ENCODE measurements around the gene THSD7B.

The THSD7B gene

GRCh38 chr2:137670111-137670510 lies 904.8 kb downstream of the THSD7B start:
- Histone ChIP-seq H3K14ac (ENCODE audit: low read length) (no peak overlapping the region), H2BK120ac (ENCODE audit: insufficient read depth, low read length, poor library complexity) (no peak overlapping the region), H2AFZ (ENCODE audit: insufficient read depth, low read length, poor library complexity) (no peak overlapping the region), H3K18ac (ENCODE audit: low read length) (no peak overlapping the region), H3K4me1 (ENCODE audit: control insufficient read depth in 1 of 2, insufficient read depth in 2 of 2, low read length in 2 of 2) (no peaks in the 10 kb centered on the region), H3K9ac (ENCODE audit: low read length) (no peak overlapping the region), H3K4ac (ENCODE audit: low read depth, low read length) (no peak overlapping the region), H3K79me2 (ENCODE audit: control insufficient read depth, insufficient read depth, low read length, poor library complexity) (no peaks in the 10 kb centered on the region), H3K27me3 (ENCODE audit: insufficient read depth, low read length) (no peaks in the 10 kb centered on the region), H2BK12ac (ENCODE audit: low read length) (no peak overlapping the region), H3K4me2 (ENCODE audit: low read length) (no peak overlapping the region), H4K12ac (ENCODE audit: low read depth, low read length) (no peak overlapping the region), H3K23ac (ENCODE audit: low read length) (no peak overlapping the region), H3K27ac (ENCODE audit: low read depth, low read length) (no peak overlapping the region), H2BK5ac (ENCODE audit: low read depth, low read length, poor library complexity) (no peak overlapping the region), H4K91ac (ENCODE audit: low read depth, low read length) (no peak overlapping the region), H2AK5ac (ENCODE audit: low read length) (no peak overlapping the region), H3K36me3 (ENCODE audit: control insufficient read depth in 1 of 2, insufficient read depth in 2 of 2, low read length in 2 of 2) (no peaks in the 10 kb centered on the region), H3K79me1 (ENCODE audit: low read length) (no peaks in the 10 kb centered on the region), H4K8ac (ENCODE audit: low read depth, low read length) (no peak overlapping the region), H3K9me3 (ENCODE audit: insufficient read depth, low read depth, low read length) (no peaks in the 10 kb centered on the region), H3K4me3 (ENCODE audit: low read depth, low read length) (no peak overlapping the region)
- DNase-seq: no peak
- no CpG with 5 or more reads among the region's 3 CpGs for WGBS (ENCODE audit: extremely low coverage, insufficient coverage, insufficient read length)

DNA sequence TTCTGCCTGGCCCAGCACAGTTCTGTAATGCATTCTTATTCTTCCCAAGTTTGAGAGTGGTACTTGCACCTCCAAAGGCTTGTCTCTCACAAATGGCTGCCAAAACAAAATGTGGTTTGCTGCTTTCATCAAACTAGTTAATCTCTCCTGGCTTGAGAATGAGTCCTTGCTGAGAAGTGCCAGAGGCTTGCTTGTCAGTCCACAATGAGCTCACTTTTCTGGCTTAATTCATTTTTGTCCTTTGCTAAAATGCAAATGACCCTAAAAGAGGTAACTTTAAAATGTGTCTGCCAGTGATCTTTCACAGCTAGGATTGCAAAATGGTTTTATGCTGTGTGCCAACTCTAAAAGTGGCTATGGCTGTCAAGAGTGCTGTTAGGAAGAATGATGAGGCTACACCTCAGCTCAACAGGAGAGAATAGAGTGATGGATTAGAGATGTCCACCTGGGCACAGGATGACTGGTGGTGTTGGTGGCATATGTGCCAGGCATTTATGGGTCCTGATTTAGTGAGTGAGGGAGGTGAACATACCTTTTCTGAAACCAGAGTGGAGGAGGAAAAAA lies 907.7 kb downstream of the THSD7B start:
- Histone ChIP-seq H3K4me3 (ENCODE audit: low read depth, low read length) (no peak overlapping the region), H3K79me2 (ENCODE audit: control insufficient read depth, insufficient read depth, low read length, poor library complexity) (no peaks in the 10 kb centered on the region)

GRCh38 chr2:137674991-137675390 lies 909.6 kb downstream of the THSD7B start:
- H3K27ac ChIP-seq (ENCODE audit: low read depth, low read length): no peak overlapping the region
- H3K4me3 ChIP-seq (ENCODE audit: low read depth, low read length): no peak overlapping the region
- no peaks in the 10 kb centered on the region for H3K79me2 ChIP-seq (ENCODE audit: control insufficient read depth, insufficient read depth, low read length, poor library complexity)
- H3K79me1 ChIP-seq (ENCODE audit: low read length): no peaks in the 10 kb centered on the region
- no peak overlapping the region for H4K8ac ChIP-seq (ENCODE audit: low read depth, low read length)
- H3K27me3 ChIP-seq (ENCODE audit: insufficient read depth, low read length): no peaks in the 10 kb centered on the region
- H3K23ac ChIP-seq (ENCODE audit: low read length): no peak overlapping the region
- H3K9me3 ChIP-seq (ENCODE audit: insufficient read depth, low read depth, low read length): no peaks in the 10 kb centered on the region
- H3K4me2 ChIP-seq (ENCODE audit: low read length): no peak overlapping the region
- no peak overlapping the region for H3K14ac ChIP-seq (ENCODE audit: low read length)
- no peak overlapping the region for H4K12ac ChIP-seq (ENCODE audit: low read depth, low read length)
- no peak overlapping the region for H2BK120ac ChIP-seq (ENCODE audit: insufficient read depth, low read length, poor library complexity)
- H2AK5ac ChIP-seq (ENCODE audit: low read length): no peak overlapping the region
- H3K4me1 ChIP-seq (ENCODE audit: control insufficient read depth in 1 of 2, insufficient read depth in 2 of 2, low read length in 2 of 2): no peaks in the 10 kb centered on the region
- no peak overlapping the region for H2BK5ac ChIP-seq (ENCODE audit: low read depth, low read length, poor library complexity)
- no peak overlapping the region for H2BK12ac ChIP-seq (ENCODE audit: low read length)
- H3K36me3 ChIP-seq (ENCODE audit: control insufficient read depth in 1 of 2, insufficient read depth in 2 of 2, low read length in 2 of 2): no peaks in the 10 kb centered on the region
- no peak overlapping the region for H4K91ac ChIP-seq (ENCODE audit: low read depth, low read length)
- no CpG with 5 or more reads among the region's 2 CpGs for WGBS (ENCODE audit: extremely low coverage, insufficient coverage, insufficient read length)
- no peak overlapping the region for H3K4ac ChIP-seq (ENCODE audit: low read depth, low read length)
- no peak overlapping the region for H3K9ac ChIP-seq (ENCODE audit: low read length)
- no peak overlapping the region for H3K18ac ChIP-seq (ENCODE audit: low read length)
- H2AFZ ChIP-seq (ENCODE audit: insufficient read depth, low read length, poor library complexity): no peak overlapping the region
- no peak for DNase-seq

More for the DNA sequence above, 907.7 kb downstream of the THSD7B start:
- H2BK12ac ChIP-seq (ENCODE audit: low read length): no peak overlapping the region
- H4K91ac ChIP-seq (ENCODE audit: low read depth, low read length): no peak overlapping the region
- DNase-seq: no peak
- H4K12ac ChIP-seq (ENCODE audit: low read depth, low read length): no peak overlapping the region
- H3K14ac ChIP-seq (ENCODE audit: low read length): no peak overlapping the region
- H3K27me3 ChIP-seq (ENCODE audit: insufficient read depth, low read length): no peaks in the 10 kb centered on the region
- no peak overlapping the region for H2AFZ ChIP-seq (ENCODE audit: insufficient read depth, low read length, poor library complexity)
- H2BK5ac ChIP-seq (ENCODE audit: low read depth, low read length, poor library complexity): no peak overlapping the region
- no peaks in the 10 kb centered on the region for H3K4me1 ChIP-seq (ENCODE audit: control insufficient read depth in 1 of 2, insufficient read depth in 2 of 2, low read length in 2 of 2)
- no peaks in the 10 kb centered on the region for H3K36me3 ChIP-seq (ENCODE audit: control insufficient read depth in 1 of 2, insufficient read depth in 2 of 2, low read length in 2 of 2)
- H3K4me2 ChIP-seq (ENCODE audit: low read length): no peak overlapping the region
- no peak overlapping the region for H3K18ac ChIP-seq (ENCODE audit: low read length)
- no peak overlapping the region for H3K4ac ChIP-seq (ENCODE audit: low read depth, low read length)
- H3K9me3 ChIP-seq (ENCODE audit: insufficient read depth, low read depth, low read length): no peaks in the 10 kb centered on the region
- no peaks in the 10 kb centered on the region for H3K79me1 ChIP-seq (ENCODE audit: low read length)
- no peak overlapping the region for H2BK120ac ChIP-seq (ENCODE audit: insufficient read depth, low read length, poor library complexity)
- H3K23ac ChIP-seq (ENCODE audit: low read length): no peak overlapping the region
- H4K8ac ChIP-seq (ENCODE audit: low read depth, low read length): no peak overlapping the region
- no peak overlapping the region for H2AK5ac ChIP-seq (ENCODE audit: low read length)
- no peak overlapping the region for H3K9ac ChIP-seq (ENCODE audit: low read length)
- no peak overlapping the region for H3K27ac ChIP-seq (ENCODE audit: low read depth, low read length)

DNA sequence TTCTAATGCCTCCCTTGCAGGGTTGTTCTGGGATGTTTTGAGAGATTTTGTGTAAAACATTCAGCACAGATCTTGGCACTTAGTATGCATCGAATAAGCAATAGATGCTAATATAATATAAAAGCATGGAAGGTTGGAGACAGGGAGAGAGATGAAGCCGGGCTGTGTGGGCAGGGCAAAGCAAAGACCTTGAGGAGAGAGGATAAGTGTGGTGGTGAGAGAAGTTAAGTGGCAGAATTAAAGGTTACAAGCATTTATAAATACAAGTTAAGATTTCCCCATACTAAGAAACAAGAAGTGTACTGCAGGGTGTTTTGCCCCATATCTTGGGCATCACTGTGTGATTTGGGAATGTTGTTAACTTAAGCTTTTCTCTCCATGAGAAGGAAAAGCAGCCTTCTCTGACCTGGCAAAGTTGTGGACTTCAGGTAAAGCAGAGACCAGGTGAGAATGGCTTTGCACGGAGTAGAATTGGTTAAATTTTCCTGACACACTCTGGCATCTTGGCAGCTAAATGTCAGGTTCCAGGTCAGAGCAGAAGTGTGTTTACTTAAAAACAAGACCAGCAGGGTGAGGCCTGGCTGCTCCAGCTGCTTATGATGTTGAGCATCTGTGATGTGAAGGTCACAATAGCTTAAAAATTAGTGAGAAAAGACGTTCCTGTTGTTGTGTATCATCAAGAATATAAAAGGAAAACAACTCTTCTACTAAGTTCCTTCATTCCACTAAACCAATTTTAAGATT lies 910.4 kb downstream of the THSD7B start:
- H4K8ac ChIP-seq (ENCODE audit: low read depth, low read length): no peak overlapping the region
- H3K18ac ChIP-seq (ENCODE audit: low read length): no peak overlapping the region
- H3K23ac ChIP-seq (ENCODE audit: low read length): no peak overlapping the region
- H3K4me1 ChIP-seq (ENCODE audit: control insufficient read depth in 1 of 2, insufficient read depth in 2 of 2, low read length in 2 of 2): no peaks in the 10 kb centered on the region
- H3K4ac ChIP-seq (ENCODE audit: low read depth, low read length): no peak overlapping the region
- H3K79me2 ChIP-seq (ENCODE audit: control insufficient read depth, insufficient read depth, low read length, poor library complexity): no peaks in the 10 kb centered on the region
- no CpG with 5 or more reads among the region's 4 CpGs for WGBS (ENCODE audit: extremely low coverage, insufficient coverage, insufficient read length)
- no peak overlapping the region for H3K27ac ChIP-seq (ENCODE audit: low read depth, low read length)
- DNase-seq: no peak
- no peak overlapping the region for H3K14ac ChIP-seq (ENCODE audit: low read length)
- no peak overlapping the region for H3K9ac ChIP-seq (ENCODE audit: low read length)
- no peaks in the 10 kb centered on the region for H3K79me1 ChIP-seq (ENCODE audit: low read length)
- no peaks in the 10 kb centered on the region for H3K36me3 ChIP-seq (ENCODE audit: control insufficient read depth in 1 of 2, insufficient read depth in 2 of 2, low read length in 2 of 2)
- H4K91ac ChIP-seq (ENCODE audit: low read depth, low read length): no peak overlapping the region
- H3K27me3 ChIP-seq (ENCODE audit: insufficient read depth, low read length): no peaks in the 10 kb centered on the region
- H2BK12ac ChIP-seq (ENCODE audit: low read length): no peak overlapping the region
- H2BK120ac ChIP-seq (ENCODE audit: insufficient read depth, low read length, poor library complexity): no peak overlapping the region
- no peak overlapping the region for H4K12ac ChIP-seq (ENCODE audit: low read depth, low read length)
- H3K4me2 ChIP-seq (ENCODE audit: low read length): no peak overlapping the region
- no peak overlapping the region for H2AFZ ChIP-seq (ENCODE audit: insufficient read depth, low read length, poor library complexity)
- no peak overlapping the region for H3K4me3 ChIP-seq (ENCODE audit: low read depth, low read length)
- no peaks in the 10 kb centered on the region for H3K9me3 ChIP-seq (ENCODE audit: insufficient read depth, low read depth, low read length)
- no peak overlapping the region for H2AK5ac ChIP-seq (ENCODE audit: low read length)
- H2BK5ac ChIP-seq (ENCODE audit: low read depth, low read length, poor library complexity): no peak overlapping the region

Data from trophoblast cell (in vitro differentiated cells and primary cell).